GM12891 (cell line): ENCODE data around the gene TGOLN2.

Source experiments
- POLR2A ChIP-seq: IDR thresholded peaks from 2 replicates; pipeline ENCODE4 v1.6.1; 2011; ENCODE audit warnings: low read depth, low read length, control low read depth
- POLR2AphosphoS5 ChIP-seq: IDR thresholded peaks from 2 replicates; pipeline ENCODE4 v1.6.1; 2011; ENCODE audit warnings: low read depth, low read length, control low read depth
- TAF1 ChIP-seq: IDR thresholded peaks from 2 replicates; pipeline ENCODE4 v1.6.1; 2011; ENCODE audit warnings: low read depth, low read length, control low read depth

DNA sequence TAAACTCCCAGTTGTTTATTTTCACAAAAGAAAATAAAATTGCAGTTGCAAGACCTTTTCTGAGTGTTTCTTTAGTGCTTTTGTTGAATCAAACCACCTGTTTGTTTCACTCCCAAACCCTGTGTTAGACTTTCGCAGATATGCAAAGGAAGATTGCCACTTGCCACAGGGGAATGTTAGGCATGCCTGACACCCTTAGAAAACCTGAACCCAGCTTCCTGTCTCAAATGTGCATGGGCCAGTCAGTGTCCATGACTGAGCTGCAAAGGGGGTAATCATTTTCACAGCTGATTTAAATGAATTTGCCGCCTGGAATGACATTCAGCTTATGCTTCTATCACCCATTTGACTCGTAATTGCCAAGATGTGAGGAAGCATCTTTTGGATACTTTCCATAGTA is 17.5 kb downstream of the TGOLN2 start:
- TF ChIP-seq POLR2A (no peak), POLR2AphosphoS5 (no peak), TAF1 (no peak)
